ENCODE data around the gene RALGAPB.

The RALGAPB gene

GRCh38 chr20:38551056-38551626, 78.5 kb downstream of the RALGAPB start:
- DNase-seq, result no peak

- DNase-seq, result no peak
These were observed 82.3 kb downstream of the RALGAPB start for GRCh38 chr20:38554986-38555385.

- no peak for DNase-seq
These were observed 82.8 kb downstream of the RALGAPB start for GRCh38 chr20:38555395-38555794.

- no peak for DNase-seq
These were observed 84.5 kb downstream of the RALGAPB start for GRCh38 chr20:38557174-38557573.

- no peak for DNase-seq
These were observed 86.1 kb downstream of the RALGAPB start for GRCh38 chr20:38558596-38559360.

- no peak for DNase-seq
These were observed 87.1 kb downstream of the RALGAPB start for GRCh38 chr20:38559764-38560163.

GRCh38 chr20:38563802-38564431, 91.3 kb downstream of the RALGAPB start:
- no peak for DNase-seq

- no peak for DNase-seq
These were observed 92.0 kb downstream of the RALGAPB start for GRCh38 chr20:38564680-38565079.

- DNase-seq, result no peak
These were observed 93.5 kb downstream of the RALGAPB start for GRCh38 chr20:38566036-38566598.

- no peak for DNase-seq
These were observed 97.3 kb downstream of the RALGAPB start for GRCh38 chr20:38569747-38570525.

- DNase-seq, result no peak
These were observed 100.8 kb downstream of the RALGAPB start for GRCh38 chr20:38573413-38573812.

GRCh38 chr20:38579219-38579910, 106.7 kb downstream of the RALGAPB start:
- no peak for DNase-seq

- no peak for DNase-seq
These were observed 107.3 kb downstream of the RALGAPB start for GRCh38 chr20:38579921-38580320.

GRCh38 chr20:38581013-38581412, 108.4 kb downstream of the RALGAPB start, which contains the start of gene ADIG:
TSS of gene ADIG (plus strand) at chr20:38581197. CDS start at chr20:38581251, 54 bp downstream.
- DNase-seq, result no peak

- no peak for DNase-seq
These were observed 109.3 kb downstream of the RALGAPB start for GRCh38 chr20:38581830-38582358.

GRCh38 chr20:38583306-38583705, 110.7 kb downstream of the RALGAPB start:
- no peak for DNase-seq

- DNase-seq, result no peak
These were observed 111.6 kb downstream of the RALGAPB start for GRCh38 chr20:38584099-38584763.

GRCh38 chr20:38585404-38586180, 112.9 kb downstream of the RALGAPB start:
- DNase-seq, result no peak

GRCh38 chr20:38586181-38586525, 113.5 kb downstream of the RALGAPB start:
- no peak for DNase-seq

- no peak for DNase-seq
These were observed 115.7 kb downstream of the RALGAPB start for GRCh38 chr20:38588303-38588702.

GRCh38 chr20:38589351-38589750, 116.7 kb downstream of the RALGAPB start:
- DNase-seq, result no peak

Measured in activated effector memory CD4-positive, alpha-beta T cell treated with anti-CD3 and anti-CD28 coated beads, Interleukin-2, amount 50 U/mL, for 16 hours (primary cell).